Tibial nerve (tissue), 3 donors: Measurements from ENCODE around the gene GNG2.

Source experiments
- POLR2A ChIP-seq, 2 donors: fragments of 450-650 bp; IDR thresholded peaks; one replicate each; pipeline ENCODE4 v1.6.1; 2017; ENCODE audit warnings: antibody characterized with exemption in 2 of 2, mild to moderate bottlenecking in 2 of 2, moderate library complexity in 2 of 2
- TF ChIP-seq, protein P1 (sequence below), 5 experiments: fragments of 200-600 bp in 3 of 5; fragments of 450-650 bp in 2 of 5; sonication (generic) in 3 of 5; IDR thresholded peaks; one replicate each; pipeline ENCODE4 v1.5.1; 2016 to 2019; ENCODE audit warnings: antibody characterized with exemption in 5 of 5, mild to moderate bottlenecking in 3 of 5, moderate library complexity in 2 of 5

DNA sequence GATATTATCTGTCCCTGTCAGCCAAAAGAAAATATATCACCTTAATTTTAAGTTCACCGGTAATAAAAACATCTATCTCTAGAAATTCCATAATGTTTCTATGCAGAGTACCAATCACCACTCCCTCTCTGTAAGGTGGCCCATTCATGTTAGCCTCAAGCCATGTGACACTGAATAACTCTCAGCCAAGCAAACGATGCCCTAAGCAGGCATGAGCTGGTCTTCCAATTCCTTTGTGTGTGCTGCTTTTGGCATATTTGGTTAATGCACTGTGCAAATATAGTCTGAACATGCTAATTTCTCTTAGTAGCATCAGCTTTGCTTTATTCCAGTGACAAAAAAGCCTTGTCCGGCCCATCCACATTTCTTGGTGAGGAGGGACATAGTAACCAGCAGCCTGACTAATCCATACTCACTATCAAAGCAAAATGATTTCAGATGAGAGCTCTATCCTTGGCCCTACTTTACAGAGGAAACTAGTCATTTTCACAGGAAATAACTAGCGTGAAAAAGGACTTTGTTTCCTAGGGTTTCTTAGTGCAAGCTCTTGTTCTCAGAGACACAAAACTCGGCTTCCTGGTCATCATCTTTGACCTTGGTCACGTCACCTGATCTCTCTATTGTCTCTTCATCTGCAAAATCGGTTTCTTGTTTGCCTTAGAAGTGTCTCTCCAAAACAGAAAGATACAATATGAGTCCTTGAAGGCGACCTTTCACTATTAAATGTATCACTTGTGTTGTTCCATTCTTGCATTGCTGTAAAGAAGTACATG is 69.7 kb downstream of the GNG2 start:
- TF ChIP-seq, protein P1, sequence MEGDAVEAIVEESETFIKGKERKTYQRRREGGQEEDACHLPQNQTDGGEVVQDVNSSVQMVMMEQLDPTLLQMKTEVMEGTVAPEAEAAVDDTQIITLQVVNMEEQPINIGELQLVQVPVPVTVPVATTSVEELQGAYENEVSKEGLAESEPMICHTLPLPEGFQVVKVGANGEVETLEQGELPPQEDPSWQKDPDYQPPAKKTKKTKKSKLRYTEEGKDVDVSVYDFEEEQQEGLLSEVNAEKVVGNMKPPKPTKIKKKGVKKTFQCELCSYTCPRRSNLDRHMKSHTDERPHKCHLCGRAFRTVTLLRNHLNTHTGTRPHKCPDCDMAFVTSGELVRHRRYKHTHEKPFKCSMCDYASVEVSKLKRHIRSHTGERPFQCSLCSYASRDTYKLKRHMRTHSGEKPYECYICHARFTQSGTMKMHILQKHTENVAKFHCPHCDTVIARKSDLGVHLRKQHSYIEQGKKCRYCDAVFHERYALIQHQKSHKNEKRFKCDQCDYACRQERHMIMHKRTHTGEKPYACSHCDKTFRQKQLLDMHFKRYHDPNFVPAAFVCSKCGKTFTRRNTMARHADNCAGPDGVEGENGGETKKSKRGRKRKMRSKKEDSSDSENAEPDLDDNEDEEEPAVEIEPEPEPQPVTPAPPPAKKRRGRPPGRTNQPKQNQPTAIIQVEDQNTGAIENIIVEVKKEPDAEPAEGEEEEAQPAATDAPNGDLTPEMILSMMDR (IDR thresholded peaks at IDR 0.05), result no peak
- no peak for TF ChIP-seq POLR2A (IDR thresholded peaks at IDR 0.05)
